Prostate gland (tissue), 2 donors: ENCODE data around the gene SV2C.

Experiments
- CTCF ChIP-seq, 4 experiments: fragments of 200-600 bp in 2 of 4; fragments of 450-650 bp in 2 of 4; sonication (generic) in 2 of 4; IDR thresholded peaks; 1 replicate in 3 of 4; 2 replicates in 1 of 4; pipeline ENCODE4 v1.5.1; 2016 to 2019; ENCODE audit warnings: antibody characterized with exemption in 4 of 4, mild to moderate bottlenecking in 2 of 4, moderate library complexity in 2 of 4
- POLR2A ChIP-seq: fragments of 450-650 bp; IDR thresholded peaks from one replicate; pipeline ENCODE4 v1.6.1; 2016; ENCODE audit warnings: antibody characterized with exemption, mild to moderate bottlenecking
- POLR2AphosphoS5 ChIP-seq: sonication (generic); formaldehyde crosslinking; IDR thresholded peaks from one replicate; pipeline ENCODE4 v1.6.1; 2017; ENCODE audit warnings: antibody characterized with exemption

GRCh38 chr5:76193635-76194034 lies 110.5 kb downstream of the SV2C start:
- no peak for TF ChIP-seq POLR2A
- no peak for TF ChIP-seq CTCF (IDR thresholded peaks at IDR 0.05)
- no peak for TF ChIP-seq POLR2AphosphoS5
